GM12891 (cell line): ENCODE measurements around the gene BCKDK.

Experiments used
- POLR2A ChIP-seq: IDR thresholded peaks from 2 replicates; pipeline ENCODE4 v1.6.1; 2011; ENCODE audit warnings: low read depth, low read length, control low read depth
- TAF1 ChIP-seq: IDR thresholded peaks from 2 replicates; pipeline ENCODE4 v1.6.1; 2011; ENCODE audit warnings: low read depth, low read length, control low read depth

DNA sequence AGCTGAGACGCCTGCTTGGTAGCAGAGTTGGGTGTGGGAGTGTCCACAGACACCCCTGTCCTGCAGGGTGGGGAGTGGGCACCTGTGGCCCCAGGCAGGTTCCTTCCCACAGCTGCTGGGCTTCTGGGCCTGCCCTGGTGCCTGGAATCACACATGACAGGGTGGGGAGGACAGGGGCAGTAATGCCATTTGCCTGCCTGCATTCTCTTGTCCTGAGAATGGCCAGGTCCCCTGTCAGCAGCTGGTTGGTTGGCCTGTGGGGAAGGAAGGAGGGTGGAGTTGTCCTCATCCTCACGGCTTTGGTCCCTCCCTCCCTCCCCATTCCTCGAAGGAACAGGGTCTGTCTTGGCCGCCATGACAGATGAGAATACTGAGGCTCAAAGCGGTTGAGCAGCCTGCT lies 24.6 kb upstream of the BCKDK start:
- TF ChIP-seq POLR2A (no peak), TAF1 (no peak)
